ENCODE results near the gene NSUN3. TPM values are rescaled to one million over a fixed set of nuclear protein-coding genes. Genes with fewer than 3 reads are reported as not detected.

NSUN3 gene
- total RNA-seq, 1 experiment from 2014 or later, result 14.4 TPM

DNA sequence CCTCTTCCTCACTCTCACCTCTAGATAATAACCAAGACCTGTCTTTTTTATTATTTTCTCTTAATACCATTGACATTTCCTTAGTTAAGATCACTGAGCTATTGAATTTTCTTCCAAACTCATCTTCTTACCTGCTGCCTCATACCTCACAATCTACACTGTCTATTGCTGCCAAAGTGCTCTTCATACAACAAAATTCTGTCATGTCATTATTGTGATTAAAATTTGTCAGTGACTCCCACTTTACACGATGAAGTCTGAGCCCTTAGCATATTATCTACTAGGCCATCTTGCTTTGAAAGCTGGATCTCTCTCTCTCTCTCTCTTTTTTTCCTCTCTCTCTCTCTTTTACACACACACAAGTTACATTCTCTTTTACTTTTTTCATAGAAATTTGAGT is 73.3 kb downstream of the NSUN3 start:
- no TSS peak for BruUV-seq (replicated peaks)
- no peaks in the 10 kb centered on the region for H3K36me3 ChIP-seq (ENCODE audit: control insufficient read depth, insufficient read depth, low read length)
- POLR2A ChIA-PET, result no interaction called here
- H3K4me1 ChIP-seq (ENCODE audit: control insufficient read depth, insufficient read depth, low read length), result no peaks in the 10 kb centered on the region
- ATAC-seq (no peak), DNase-seq (ENCODE audit: low read depth, low spot score) (no peak)
- intact Hi-C loops (cut with micrococcal nuclease; ENCODE audit: unreplicated experiment), result loop anchor here (10.0 kb wide), 1 partner anchor 99 kb away; no protein-coding TSS in a partner anchor
- TF ChIP-seq, protein P1, sequence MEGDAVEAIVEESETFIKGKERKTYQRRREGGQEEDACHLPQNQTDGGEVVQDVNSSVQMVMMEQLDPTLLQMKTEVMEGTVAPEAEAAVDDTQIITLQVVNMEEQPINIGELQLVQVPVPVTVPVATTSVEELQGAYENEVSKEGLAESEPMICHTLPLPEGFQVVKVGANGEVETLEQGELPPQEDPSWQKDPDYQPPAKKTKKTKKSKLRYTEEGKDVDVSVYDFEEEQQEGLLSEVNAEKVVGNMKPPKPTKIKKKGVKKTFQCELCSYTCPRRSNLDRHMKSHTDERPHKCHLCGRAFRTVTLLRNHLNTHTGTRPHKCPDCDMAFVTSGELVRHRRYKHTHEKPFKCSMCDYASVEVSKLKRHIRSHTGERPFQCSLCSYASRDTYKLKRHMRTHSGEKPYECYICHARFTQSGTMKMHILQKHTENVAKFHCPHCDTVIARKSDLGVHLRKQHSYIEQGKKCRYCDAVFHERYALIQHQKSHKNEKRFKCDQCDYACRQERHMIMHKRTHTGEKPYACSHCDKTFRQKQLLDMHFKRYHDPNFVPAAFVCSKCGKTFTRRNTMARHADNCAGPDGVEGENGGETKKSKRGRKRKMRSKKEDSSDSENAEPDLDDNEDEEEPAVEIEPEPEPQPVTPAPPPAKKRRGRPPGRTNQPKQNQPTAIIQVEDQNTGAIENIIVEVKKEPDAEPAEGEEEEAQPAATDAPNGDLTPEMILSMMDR (IDR thresholded peaks at IDR 0.05), result no peak
- TF ChIP-seq SIN3A (IDR thresholded peaks at IDR 0.05; ENCODE audit: borderline replicate concordance, insufficient read depth, low read depth, low read length), result no peak
- TF ChIP-seq TCF7L2 (IDR thresholded peaks at IDR 0.05; ENCODE audit: low read depth, low read length), result no peak
- TF ChIP-seq POLR2AphosphoS5 (IDR thresholded peaks at IDR 0.05; ENCODE audit: low read depth, low read length), result no peak
- no peak overlapping the region for H3K27ac ChIP-seq (ENCODE audit: low read length)
- H3K27me3 ChIP-seq (ENCODE audit: control insufficient read depth, insufficient read depth, low read length), result no peaks in the 10 kb centered on the region
- in situ Hi-C loops (cut with HindIII; ENCODE audit: low pct_unique_long_range_greater_than_20kb, low sequenced_read_pairs), result no loop called here
- CTCF ChIA-PET, result interaction anchor here (0.6 kb wide), 2 partner anchors 21 to 31 kb away, joined by 3 to 4 read pairs; no protein-coding TSS in a partner anchor
- no peaks in the 10 kb centered on the region for H3K9me3 ChIP-seq (ENCODE audit: control insufficient read depth, insufficient read depth, low read depth, low read length)
- H3K4me3 ChIP-seq (ENCODE audit: low read depth in 2 of 2, low read length in 2 of 2), result no peak overlapping the region

GRCh38 chr3:94137377-94137776 is 74.5 kb downstream of the NSUN3 start:
- ChIA-PET CTCF (interaction anchor here (0.7 kb wide), 1 partner anchor 51 kb away, joined by 6 read pairs; no protein-coding TSS in a partner anchor), POLR2A (interaction anchor here (0.5 kb wide), 1 partner anchor 52 kb away, joined by 9 read pairs; no protein-coding TSS in a partner anchor)
- H3K27me3 ChIP-seq (ENCODE audit: control insufficient read depth, insufficient read depth, low read length), result no peaks in the 10 kb centered on the region
- no peaks in the 10 kb centered on the region for H3K36me3 ChIP-seq (ENCODE audit: control insufficient read depth, insufficient read depth, low read length)
- ATAC-seq (no peak), DNase-seq (ENCODE audit: low read depth, low spot score) (no peak)
- H3K4me1 ChIP-seq (ENCODE audit: control insufficient read depth, insufficient read depth, low read length), result no peaks in the 10 kb centered on the region
- H3K4me3 ChIP-seq (ENCODE audit: low read depth in 2 of 2, low read length in 2 of 2), result no peak overlapping the region
- BruUV-seq (replicated peaks), result no TSS peak
- H3K9me3 ChIP-seq (ENCODE audit: control insufficient read depth, insufficient read depth, low read depth, low read length), result no peaks in the 10 kb centered on the region
- H3K27ac ChIP-seq (ENCODE audit: low read length), result no peak overlapping the region
- in situ Hi-C loops (cut with HindIII; ENCODE audit: low pct_unique_long_range_greater_than_20kb, low sequenced_read_pairs), result no loop called here
- TF ChIP-seq REST (IDR thresholded peaks at IDR 0.05; ENCODE audit: insufficient read depth in 1 of 2, low read depth in 2 of 2, low read length in 1 of 2) (no peak), TCF7L2 (IDR thresholded peaks at IDR 0.05; ENCODE audit: low read depth, low read length) (no peak), SIN3A (IDR thresholded peaks at IDR 0.05; ENCODE audit: borderline replicate concordance, insufficient read depth, low read depth, low read length) (no peak), POLR2AphosphoS5 (IDR thresholded peaks at IDR 0.05; ENCODE audit: low read depth, low read length) (no peak)
- TF ChIP-seq, protein P1 (IDR thresholded peaks at IDR 0.05), result no peak
- intact Hi-C loops (cut with micrococcal nuclease; ENCODE audit: unreplicated experiment), result loop anchor here (10.0 kb wide), 1 partner anchor 97 kb away; no protein-coding TSS in a partner anchor
